Neural crest cell (in vitro differentiated cells): ENCODE results near the gene RTL1. TPM values are rescaled to one million over a fixed set of nuclear protein-coding genes. Genes with fewer than 3 reads are reported as not detected.

Source experiments
- DNase-seq: peaks from one replicate; pipeline ENCODE4 v3.0.0; 2021; ENCODE audit warnings: low read depth, mixed read lengths, low spot score
- H3K27ac Mint-ChIP-seq: one replicate; pipeline ENCODE4 v1.8.0; 2021; ENCODE audit warnings: mild to moderate bottlenecking, mixed read lengths; ENCODE audit not compliant: unreplicated experiment
- H3K27me3 Mint-ChIP-seq: 2 replicates; pipeline ENCODE4 v1.8.0; 2021; ENCODE audit warnings: low read depth, mild to moderate bottlenecking, mixed read lengths
- H3K36me3 Mint-ChIP-seq: 2 replicates; pipeline ENCODE4 v1.8.0; 2021; ENCODE audit warnings: low read depth, mild to moderate bottlenecking, mixed read lengths
- H3K4me1 Mint-ChIP-seq: 2 replicates; pipeline ENCODE4 v1.8.0; 2021; ENCODE audit warnings: mixed read lengths
- H3K4me3 Mint-ChIP-seq: one replicate; pipeline ENCODE4 v1.8.0; 2021; ENCODE audit warnings: mild to moderate bottlenecking, mixed read lengths
- H3K9me3 Mint-ChIP-seq: 2 replicates; pipeline ENCODE4 v1.8.0; 2021; ENCODE audit warnings: mixed read lengths
- CTCF ChIP-seq: fragments of 200-600 bp; sonication (generic); conservative IDR thresholded peaks from 2 replicates; pipeline ENCODE4 v1.5.0; 2021; ENCODE audit warnings: antibody characterized with exemption, mild to moderate bottlenecking
- total RNA-seq: library from RNA; stranded (reverse); gene quantifications from 2 replicates; pipeline ENCODE4 v1.2.1, GENCODE V29; 2021

The RTL1 gene
- total RNA-seq, 1 donor from 2014 or later = 0.09 TPM

DNA sequence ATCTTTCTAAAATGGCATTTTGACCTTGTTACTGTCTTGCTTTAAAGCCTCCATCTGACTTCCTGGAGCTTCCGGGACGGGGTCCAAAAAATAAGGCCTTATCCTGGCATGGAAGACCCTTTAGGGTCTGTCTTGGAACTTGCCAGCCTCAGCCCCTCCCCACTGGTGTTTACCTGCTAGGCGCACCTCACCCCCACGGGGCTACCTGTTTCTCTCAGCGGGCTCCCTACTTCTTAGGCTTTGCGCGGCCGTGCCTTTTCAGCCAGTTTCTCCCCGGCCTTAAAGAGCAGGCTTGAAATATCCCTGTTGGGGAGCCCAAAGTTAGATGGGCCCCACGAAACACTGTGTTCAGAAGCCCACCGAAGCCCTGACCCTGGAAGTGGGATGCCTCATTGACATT, 5.1 kb downstream of the RTL1 start:
- Mint-ChIP-seq H3K27me3 (peaks cover 27% of the 10 kb centered on the region), H3K4me3 (no peak overlapping the region), H3K4me1 (peaks cover 63% of the 10 kb centered on the region), H3K27ac (no peak overlapping the region), H3K36me3 (no peaks in the 10 kb centered on the region), H3K9me3 (no peaks in the 10 kb centered on the region)
- no peak for TF ChIP-seq CTCF
- DNase-seq = no peak

GRCh38 chr14:100896369-100897060, 7.0 kb downstream of the RTL1 start:
- Mint-ChIP-seq H3K9me3 (no peaks in the 10 kb centered on the region), H3K27me3 (peaks cover 16% of the 10 kb centered on the region), H3K4me3 (no peak overlapping the region), H3K36me3 (no peaks in the 10 kb centered on the region), H3K27ac (peak overlapping the region; percentile 19), H3K4me1 (peaks cover 57% of the 10 kb centered on the region)
- no peak for TF ChIP-seq CTCF
- DNase-seq = no peak

- DNase-seq = no peak
- TF ChIP-seq CTCF = no peak
- Mint-ChIP-seq H3K27me3 (peaks cover 13% of the 10 kb centered on the region), H3K9me3 (no peaks in the 10 kb centered on the region), H3K36me3 (no peaks in the 10 kb centered on the region), H3K4me1 (peaks cover 50% of the 10 kb centered on the region), H3K27ac (no peak overlapping the region), H3K4me3 (no peak overlapping the region)
Measured at GRCh38 chr14:100895411-100895810, 8.1 kb downstream of the RTL1 start.

GRCh38 chr14:100894416-100894815, 9.1 kb downstream of the RTL1 start:
- H3K27me3 Mint-ChIP-seq = peaks cover 7% of the 10 kb centered on the region
- H3K36me3 Mint-ChIP-seq = no peaks in the 10 kb centered on the region
- no peak for TF ChIP-seq CTCF
- peaks cover 42% of the 10 kb centered on the region for H3K4me1 Mint-ChIP-seq
- H3K4me3 Mint-ChIP-seq = no peak overlapping the region
- no peaks in the 10 kb centered on the region for H3K9me3 Mint-ChIP-seq
- no peak overlapping the region for H3K27ac Mint-ChIP-seq
- no peak for DNase-seq

DNA sequence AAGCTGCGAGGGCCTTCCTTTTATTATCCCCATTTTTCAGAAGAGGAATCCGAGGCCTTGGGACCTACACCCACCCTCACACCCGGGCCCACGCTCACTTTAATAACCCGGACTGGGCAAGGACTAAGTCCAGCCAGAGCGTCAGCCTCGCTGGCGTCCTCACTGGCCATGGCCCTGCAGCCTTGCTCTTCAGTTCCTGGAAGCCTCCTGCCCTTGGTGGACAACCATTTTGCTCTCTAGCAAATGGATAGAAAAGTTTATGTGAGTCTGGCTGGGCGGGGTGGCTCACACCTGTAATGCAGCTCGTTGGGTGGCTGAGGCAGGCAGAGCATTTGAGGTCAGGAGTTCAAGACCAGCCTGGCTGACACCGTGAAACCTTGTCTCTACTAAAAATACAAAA, 9.8 kb downstream of the RTL1 start:
- TF ChIP-seq CTCF = no peak
- Mint-ChIP-seq H3K27ac (no peak overlapping the region), H3K36me3 (no peaks in the 10 kb centered on the region), H3K4me1 (peaks cover 42% of the 10 kb centered on the region), H3K9me3 (no peaks in the 10 kb centered on the region), H3K4me3 (no peak overlapping the region), H3K27me3 (peaks cover 5% of the 10 kb centered on the region)
- no peak for DNase-seq
